ENCODE data around the gene PEAK3. TPM values are rescaled to one million over a fixed set of nuclear protein-coding genes. Genes with fewer than 3 reads are reported as not detected.

PEAK3 gene
- total and polyA plus RNA-seq, 10 of the 15 experiments (the other 5 are each of a cell fraction or from before 2014, with no cell fraction given), result 0.03 to 0.10 (median 0.05) TPM; not detected in 7

- peak; percentile 63; the same call in 1 of the 2 replicates for TF ChIP-seq RELB (IDR thresholded peaks at IDR 0.05; ENCODE audit: low read depth)
- no peak for TF ChIP-seq USF2 (IDR thresholded peaks at IDR 0.05; ENCODE audit: borderline replicate concordance, low read depth, low read length)
- 0 out of 2 replicates have a peak, but pooled peaks have one; percentile 47 for TF ChIP-seq NR2F1 (conservative IDR thresholded peaks at IDR 0.05)
- TF ChIP-seq ZNF592 (IDR thresholded peaks at IDR 0.05), result no peak
- peak in 1 of 2 experiments; percentile 76; a peak in 1 of 4 replicates for TF ChIP-seq BHLHE40 (IDR thresholded peaks at IDR 0.05; ENCODE audit: borderline replicate concordance in 1 of 2, low read depth in 2 of 2, low read length in 1 of 2)
- 0 out of 2 replicates have a peak, but pooled peaks have one; percentile 56 for TF ChIP-seq POLR2A (IDR thresholded peaks at IDR 0.05; ENCODE audit: low read depth, low read length)
- no peak for TF ChIP-seq SMC3 (IDR thresholded peaks at IDR 0.05; ENCODE audit: borderline replicate concordance, low read length)
- no peak for TF ChIP-seq ZNF384 (IDR thresholded peaks at IDR 0.05; ENCODE audit: borderline replicate concordance, low read depth, low read length)
- TF ChIP-seq BACH1 (IDR thresholded peaks at IDR 0.05; ENCODE audit: borderline replicate concordance), result peak; percentile 12; the same call in 1 of the 2 replicates
- no peak for TF ChIP-seq STAT1 (conservative IDR thresholded peaks at IDR 0.05)
- TF ChIP-seq TBL1XR1 (IDR thresholded peaks at IDR 0.05; ENCODE audit: low read depth, low read length), result no peak
- no peak for TF ChIP-seq ZNF217 (IDR thresholded peaks at IDR 0.05)
- TF ChIP-seq RUNX3 (IDR thresholded peaks at IDR 0.05; ENCODE audit: low read length), result peak; percentile 79
- TF ChIP-seq IKZF1 (conservative IDR thresholded peaks at IDR 0.05), result peak; percentile 86
- no peak for TF ChIP-seq NR2C1 (IDR thresholded peaks at IDR 0.05)
- TF ChIP-seq NFYB (IDR thresholded peaks at IDR 0.05; ENCODE audit: insufficient read depth, low read depth, low read length), result no peak
- peak; percentile 61 to 73 for TF ChIP-seq IKZF2 (IDR thresholded peaks at IDR 0.05)
- TF ChIP-seq BCLAF1 (IDR thresholded peaks at IDR 0.05), result no peak
- no peak for TF ChIP-seq BRCA1 (IDR thresholded peaks at IDR 0.05; ENCODE audit: low read depth, low read length)
Measured at GRCh38 chr19:2282062-2282861, at the start of gene PEAK3 (continued).
